ENCODE results near the gene ATG7.

Gene ATG7

DNA sequence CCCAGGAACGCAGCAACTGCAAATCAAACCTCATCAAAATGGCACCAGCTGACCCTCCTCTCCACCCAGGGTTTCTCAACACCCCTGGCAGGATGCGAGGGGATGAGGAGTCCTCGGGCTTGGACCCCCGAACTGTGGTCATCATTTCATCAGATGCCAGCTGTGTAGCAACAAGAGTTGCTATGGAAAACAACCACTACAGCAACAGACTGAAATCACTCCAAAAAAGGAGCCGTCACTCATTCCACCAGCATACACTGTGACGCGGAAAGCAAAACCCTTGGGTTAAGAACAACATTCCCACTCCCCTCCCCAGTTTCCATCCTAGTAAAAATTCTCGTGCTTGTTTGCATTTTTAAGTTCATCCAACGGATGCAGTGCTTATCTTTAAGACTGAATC is 331.4 kb downstream of the ATG7 start:
- Mint-ChIP-seq H3K27ac (no peak overlapping the region), H3K4me3 (no peak overlapping the region), H3K36me3 (ENCODE audit: low read depth) (peaks cover 34% of the 10 kb centered on the region), H3K9me3 (no peaks in the 10 kb centered on the region), H3K27me3 (no peaks in the 10 kb centered on the region), H3K4me1 (peaks cover 80% of the 10 kb centered on the region)
- ATAC-seq (no peak), DNase-seq (no peak)

- no peak for ATAC-seq
- no peak overlapping the region for H3K27ac Mint-ChIP-seq
- H3K4me1 Mint-ChIP-seq: peaks cover 85% of the 10 kb centered on the region
- no peaks in the 10 kb centered on the region for H3K27me3 Mint-ChIP-seq
- no peaks in the 10 kb centered on the region for H3K9me3 Mint-ChIP-seq
- DNase-seq: no peak
- peaks cover 30% of the 10 kb centered on the region for H3K36me3 Mint-ChIP-seq (ENCODE audit: low read depth)
- H3K4me3 Mint-ChIP-seq: no peak overlapping the region
Measured at GRCh38 chr3:11604139-11604892, 332.1 kb downstream of the ATG7 start.

DNA sequence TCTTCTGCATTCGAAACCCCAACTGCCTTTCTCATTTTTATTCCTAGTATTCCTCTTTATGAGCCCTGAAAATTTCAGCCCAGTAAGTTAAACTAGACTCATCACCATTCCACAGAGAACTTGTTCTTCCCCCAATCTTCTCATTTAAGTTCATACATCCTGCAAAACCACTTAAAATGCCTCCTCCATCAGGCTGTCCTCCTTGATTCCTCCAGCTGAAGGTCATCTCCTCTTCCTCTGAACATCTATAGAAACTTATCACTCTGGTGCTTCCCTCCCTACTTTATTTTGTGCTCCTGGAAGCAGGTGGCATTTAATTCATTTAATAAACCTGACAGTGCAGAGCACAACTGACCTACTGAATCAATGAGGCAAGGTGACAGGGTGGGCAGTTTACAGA is 333.2 kb downstream of the ATG7 start:
- no peaks in the 10 kb centered on the region for H3K27me3 Mint-ChIP-seq
- peaks cover 25% of the 10 kb centered on the region for H3K36me3 Mint-ChIP-seq (ENCODE audit: low read depth)
- no peak overlapping the region for H3K4me3 Mint-ChIP-seq
- DNase-seq: no peak
- no peak overlapping the region for H3K27ac Mint-ChIP-seq
- peaks cover 91% of the 10 kb centered on the region for H3K4me1 Mint-ChIP-seq
- no peak for ATAC-seq
- H3K9me3 Mint-ChIP-seq: no peaks in the 10 kb centered on the region

DNA sequence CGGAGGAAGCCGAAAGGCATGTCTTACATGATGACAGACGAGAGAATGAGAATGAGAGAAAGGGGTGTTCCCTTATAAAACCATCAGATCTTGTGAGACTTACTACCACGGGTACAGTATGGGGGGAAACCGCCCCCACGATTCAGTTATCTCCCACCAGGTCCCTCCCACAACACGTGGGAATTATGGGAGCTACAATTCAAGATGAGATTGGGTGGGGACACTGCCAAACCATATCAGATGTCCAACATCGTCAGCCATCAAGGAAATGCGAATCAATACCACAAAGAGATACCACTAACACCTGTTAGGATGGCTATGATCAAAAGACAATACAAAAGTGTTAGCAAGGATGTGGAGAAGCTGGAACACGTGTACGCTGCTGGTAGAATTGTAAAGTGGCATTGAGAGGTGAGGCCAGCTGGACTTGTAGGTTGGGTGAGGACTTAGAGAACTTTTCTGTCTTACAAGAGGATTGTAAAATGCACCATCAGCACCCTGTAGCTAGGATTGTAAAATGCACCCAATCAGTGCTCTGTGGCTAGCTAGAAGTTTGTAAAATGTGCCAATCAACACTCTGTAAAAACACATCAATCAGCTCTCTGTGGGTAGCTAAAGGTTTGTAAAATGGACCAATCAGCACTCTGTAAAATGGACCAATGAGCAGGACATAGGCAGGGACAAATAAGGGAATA is 334.0 kb downstream of the ATG7 start:
- H3K36me3 Mint-ChIP-seq (ENCODE audit: low read depth): peaks cover 17% of the 10 kb centered on the region
- ATAC-seq (no peak), DNase-seq (no peak)
- H3K4me3 Mint-ChIP-seq: no peak overlapping the region
- H3K4me1 Mint-ChIP-seq: peaks cover 86% of the 10 kb centered on the region
- peak overlapping the region; percentile 49 for H3K27ac Mint-ChIP-seq
- H3K27me3 Mint-ChIP-seq: no peaks in the 10 kb centered on the region
- no peaks in the 10 kb centered on the region for H3K9me3 Mint-ChIP-seq

GRCh38 chr3:11606865-11607440 is 334.8 kb downstream of the ATG7 start:
- H3K27me3 Mint-ChIP-seq: no peaks in the 10 kb centered on the region
- peak overlapping the region; percentile 24 for H3K27ac Mint-ChIP-seq
- no peaks in the 10 kb centered on the region for H3K9me3 Mint-ChIP-seq
- H3K4me1 Mint-ChIP-seq: peaks cover 79% of the 10 kb centered on the region
- H3K36me3 Mint-ChIP-seq (ENCODE audit: low read depth): peaks cover 11% of the 10 kb centered on the region
- DNase-seq (no peak), ATAC-seq (no peak)
- no peak overlapping the region for H3K4me3 Mint-ChIP-seq

Data from activated naive CD8-positive, alpha-beta T cell treated with anti-CD3 and anti-CD28 coated beads, Interleukin-2, amount 50 U/mL, for 24 hours (primary cell).